NCI-H1048 (cell line): ENCODE measurements around the gene ERCC2.

Experiments used
- DNase-seq: peaks from one replicate; lab custom pipeline; 2025; lab: John Stamatoyannopoulos, UW

Gene ERCC2

DNA sequence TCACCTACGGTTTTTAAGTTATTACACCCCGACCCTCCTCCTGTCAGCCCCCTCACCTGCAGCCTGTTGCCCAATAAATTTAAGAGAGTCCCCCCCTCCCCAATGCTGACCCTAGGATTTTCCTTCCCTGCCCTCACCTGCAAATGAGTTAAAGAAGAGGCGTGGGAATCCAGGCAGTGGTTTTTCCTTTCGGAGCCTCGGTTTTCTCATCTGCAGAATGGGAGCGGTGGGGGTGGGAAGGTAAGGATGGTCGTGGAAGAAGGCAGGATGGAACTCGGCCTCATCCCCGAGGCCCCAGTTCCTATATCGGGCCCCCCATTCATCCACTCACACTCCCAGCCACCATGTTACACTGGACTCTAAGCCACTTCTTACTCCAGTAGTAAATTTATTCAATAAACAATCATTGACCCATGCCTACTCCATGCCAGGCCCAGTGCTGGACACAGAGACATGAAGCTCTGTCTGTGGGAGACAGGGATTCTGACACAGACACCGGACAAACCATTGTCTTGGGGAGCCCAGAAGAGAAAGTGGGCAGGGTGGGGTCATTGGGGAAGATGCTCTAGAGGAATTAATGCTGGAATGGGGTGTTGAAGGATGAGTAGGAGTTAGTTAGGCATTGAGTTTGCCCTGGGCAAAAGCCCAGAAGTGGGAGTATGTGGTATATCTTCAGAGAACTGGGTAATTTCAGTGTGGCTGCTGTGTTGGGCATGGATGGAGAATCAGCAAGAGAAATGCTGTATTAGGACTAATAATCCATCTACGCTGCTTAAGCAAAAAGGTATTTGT is 66.9 kb downstream of the ERCC2 start:
- DNase-seq, result no peak

DNA sequence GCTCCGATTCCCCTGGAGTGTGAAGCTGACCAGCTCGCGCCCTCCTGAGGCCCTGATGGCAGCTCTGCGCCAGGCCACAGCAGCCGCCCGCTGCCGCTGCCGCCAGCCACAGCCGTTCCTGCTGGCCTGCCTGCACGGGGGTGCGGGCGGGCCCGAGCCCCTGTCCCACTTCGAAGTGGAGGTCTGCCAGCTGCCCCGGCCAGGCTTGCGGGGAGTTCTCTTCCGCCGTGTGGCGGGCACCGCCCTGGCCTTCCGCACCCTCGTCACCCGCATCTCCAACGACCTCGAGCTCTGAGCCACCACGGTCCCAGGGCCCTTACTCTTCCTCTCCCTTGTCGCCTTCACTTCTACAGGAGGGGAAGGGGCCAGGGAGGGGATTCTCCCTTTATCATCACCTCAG is 68.0 kb downstream of the ERCC2 start:
- DNase-seq, result no peak
